HG02885 (cell line): ENCODE measurements around the gene RBM7.

Experiments used
- ATAC-seq: cut with Tn5 transposase; IDR thresholded peaks from one replicate; pipeline ENCODE4 v1.9.1; 2021; ENCODE audit warnings: mild to moderate bottlenecking; ENCODE audit not compliant: unreplicated experiment, poor library complexity

Gene RBM7

DNA sequence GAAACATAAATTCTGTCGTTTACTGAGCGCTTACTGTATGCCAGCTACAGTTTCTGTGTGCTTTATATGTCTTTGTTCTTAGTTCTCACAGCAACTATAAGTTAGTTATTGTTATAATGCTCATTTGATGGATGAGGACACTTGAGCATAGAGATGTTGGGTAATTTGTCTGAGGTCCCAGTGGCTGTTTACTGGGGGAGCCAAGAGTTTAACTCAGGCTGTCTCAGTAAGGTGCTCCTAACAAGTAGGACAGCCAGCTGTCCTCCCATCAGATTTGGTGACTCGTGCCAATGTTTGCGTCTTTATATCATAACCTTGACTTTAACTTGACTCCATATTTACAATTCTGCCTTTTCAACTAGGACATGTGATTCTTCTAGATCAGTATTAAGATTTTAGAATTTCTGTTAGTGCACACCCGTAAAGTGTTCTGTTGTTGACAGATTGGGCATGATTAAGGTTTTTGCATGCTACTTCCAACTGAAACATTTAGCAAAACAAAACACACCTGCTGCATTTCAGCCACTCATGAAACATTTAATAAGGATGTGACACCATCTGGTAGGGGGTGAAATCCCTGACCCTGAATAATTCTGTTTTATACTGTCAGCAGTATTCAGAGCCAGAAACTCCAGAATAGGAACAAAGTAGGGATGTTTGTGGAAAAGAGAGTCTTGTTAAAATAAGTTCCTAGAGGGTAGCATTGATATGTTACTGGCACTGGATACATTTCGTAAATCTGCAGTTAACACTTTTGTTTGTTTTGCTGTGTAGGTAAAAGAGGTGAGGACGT, 40.7 kb downstream of the RBM7 start:
- ATAC-seq, result no peak

DNA sequence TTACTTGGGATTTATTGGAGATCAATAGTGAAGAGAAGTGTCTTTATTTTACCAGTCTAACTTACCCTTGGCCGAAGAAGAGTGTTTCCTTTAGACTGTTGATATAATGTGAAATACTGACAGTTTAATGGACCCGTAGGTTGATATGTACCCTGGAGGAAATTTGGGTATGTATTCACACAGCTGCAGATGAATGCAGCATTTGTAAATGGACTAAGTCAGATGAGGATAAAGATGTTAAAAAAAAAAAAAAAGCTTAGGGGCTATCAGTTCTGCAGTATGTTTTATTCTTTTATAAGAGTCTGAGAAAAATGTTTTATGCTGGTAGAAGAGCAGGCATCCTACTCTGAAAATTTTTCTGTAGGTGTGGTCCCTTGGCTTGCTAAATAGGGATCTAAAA, 41.5 kb downstream of the RBM7 start:
- ATAC-seq, result no peak

GRCh38 chr11:114442536-114442935, 42.1 kb downstream of the RBM7 start:
- no peak for ATAC-seq

DNA sequence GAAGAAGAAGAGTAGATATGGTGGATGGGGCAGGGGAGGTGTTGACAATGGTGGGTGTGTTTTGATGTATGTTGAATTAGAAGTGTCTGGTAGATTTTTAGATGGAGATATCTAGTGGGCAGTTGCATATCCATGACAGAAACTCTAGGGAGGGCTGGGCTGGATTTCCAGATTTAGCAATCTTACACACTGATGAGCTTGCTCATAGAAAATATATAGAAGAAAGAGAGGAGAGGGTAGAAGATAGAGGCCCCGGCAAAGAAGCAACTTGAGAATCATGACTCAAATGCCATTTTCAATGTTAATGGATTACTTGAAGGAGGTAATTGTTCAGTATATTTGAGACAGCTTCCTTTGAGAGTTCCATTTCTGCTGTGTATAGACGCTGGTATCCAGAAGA, 47.0 kb downstream of the RBM7 start:
- no peak for ATAC-seq

DNA sequence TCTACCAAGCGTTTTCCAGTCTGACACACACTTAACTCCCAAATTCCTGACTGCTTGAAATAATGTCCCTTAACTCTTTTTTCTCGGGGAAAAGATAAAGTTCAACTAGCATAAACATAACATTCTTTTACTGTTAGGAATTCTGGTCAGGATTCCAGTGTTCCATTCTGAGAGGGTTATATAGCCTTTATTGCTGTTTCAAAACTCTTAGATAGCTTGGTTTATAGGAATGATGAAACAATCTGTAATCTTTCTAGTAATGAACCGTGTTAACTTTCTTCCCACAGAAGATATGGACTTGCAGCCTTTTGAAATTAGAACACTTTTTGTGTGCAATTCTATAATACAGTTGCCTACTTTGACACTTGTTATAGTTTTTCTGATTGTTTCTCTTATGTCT, 47.4 kb downstream of the RBM7 start:
- ATAC-seq, result no peak

DNA sequence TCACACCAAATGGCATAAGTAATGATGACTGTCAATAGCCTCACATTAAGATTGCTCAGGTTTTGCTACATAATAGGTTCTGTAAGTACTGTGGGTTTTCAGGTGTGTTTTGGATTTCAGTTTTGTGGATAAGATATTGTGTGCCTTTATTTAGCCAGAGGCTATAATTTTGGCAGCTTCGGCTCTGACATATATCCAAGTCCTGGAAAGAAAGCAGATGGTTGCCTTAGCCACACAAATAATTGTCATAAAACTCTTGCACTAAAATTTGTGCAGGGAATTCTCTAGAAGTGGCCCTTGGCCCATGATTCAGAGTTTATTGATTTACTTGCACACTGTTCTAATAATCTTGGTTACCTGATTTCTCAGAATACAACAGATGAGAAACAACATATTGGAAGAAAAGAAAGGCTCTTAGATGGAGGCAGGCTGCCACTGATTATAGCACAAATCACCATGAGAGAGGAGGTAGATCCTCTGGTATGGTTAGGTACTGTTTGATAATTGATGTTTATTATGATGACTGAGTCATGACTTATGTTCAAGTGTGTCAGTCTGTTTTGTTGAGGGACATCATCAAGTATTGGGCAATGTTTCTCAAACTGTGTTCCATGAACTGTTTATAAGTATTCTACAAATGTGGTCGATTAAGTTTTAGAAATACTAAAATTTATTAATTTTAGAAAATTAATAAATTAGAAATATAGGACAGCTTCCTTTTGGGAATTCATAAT, 48.5 kb downstream of the RBM7 start:
- ATAC-seq, result no peak

DNA sequence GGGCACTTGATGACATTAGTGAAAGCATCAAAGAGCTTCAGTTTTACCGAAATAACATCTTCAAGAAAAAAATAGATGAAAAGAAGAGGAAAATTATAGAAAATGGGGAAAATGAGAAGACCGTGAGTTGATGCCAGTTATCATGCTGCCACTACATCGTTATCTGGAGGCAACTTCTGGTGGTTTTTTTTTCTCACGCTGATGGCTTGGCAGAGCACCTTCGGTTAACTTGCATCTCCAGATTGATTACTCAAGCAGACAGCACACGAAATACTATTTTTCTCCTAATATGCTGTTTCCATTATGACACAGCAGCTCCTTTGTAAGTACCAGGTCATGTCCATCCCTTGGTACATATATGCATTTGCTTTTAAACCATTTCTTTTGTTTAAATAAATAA, 49.4 kb downstream of the RBM7 start:
- ATAC-seq, result no peak

DNA sequence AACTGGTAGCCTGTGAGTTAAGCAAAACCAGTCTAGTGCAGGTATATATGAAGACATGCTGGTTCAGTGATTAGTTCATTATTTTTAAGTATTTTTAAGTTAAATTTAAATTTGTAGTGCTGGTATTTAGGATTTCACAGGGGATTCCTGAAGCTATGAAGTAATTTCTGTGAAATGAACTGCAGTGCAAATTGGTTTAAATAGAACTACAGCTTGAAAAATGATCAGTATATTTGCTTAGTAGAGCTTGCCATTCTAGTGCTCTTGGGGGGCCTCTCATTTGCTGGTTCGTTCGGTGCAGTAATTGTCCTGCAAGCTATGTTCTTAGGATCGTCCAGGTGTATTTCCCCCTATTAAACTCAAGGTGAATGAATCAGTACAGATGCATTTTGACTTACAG, 51.9 kb downstream of the RBM7 start:
- no peak for ATAC-seq
